Stimulated activated CD8-positive, alpha-beta memory T cell treated with anti-CD3 and anti-CD28 coated beads, Interleukin-15, amount 100 ng/mL, for 4 hours (primary cell): ENCODE data around the gene DGCR8.

Experiments
- DNase-seq, 2 donors: peaks; one replicate each; pipeline ENCODE4 v3.0.0-alpha.2; 2020; ENCODE audit warnings: low read depth in 2 of 2

Gene DGCR8

DNA sequence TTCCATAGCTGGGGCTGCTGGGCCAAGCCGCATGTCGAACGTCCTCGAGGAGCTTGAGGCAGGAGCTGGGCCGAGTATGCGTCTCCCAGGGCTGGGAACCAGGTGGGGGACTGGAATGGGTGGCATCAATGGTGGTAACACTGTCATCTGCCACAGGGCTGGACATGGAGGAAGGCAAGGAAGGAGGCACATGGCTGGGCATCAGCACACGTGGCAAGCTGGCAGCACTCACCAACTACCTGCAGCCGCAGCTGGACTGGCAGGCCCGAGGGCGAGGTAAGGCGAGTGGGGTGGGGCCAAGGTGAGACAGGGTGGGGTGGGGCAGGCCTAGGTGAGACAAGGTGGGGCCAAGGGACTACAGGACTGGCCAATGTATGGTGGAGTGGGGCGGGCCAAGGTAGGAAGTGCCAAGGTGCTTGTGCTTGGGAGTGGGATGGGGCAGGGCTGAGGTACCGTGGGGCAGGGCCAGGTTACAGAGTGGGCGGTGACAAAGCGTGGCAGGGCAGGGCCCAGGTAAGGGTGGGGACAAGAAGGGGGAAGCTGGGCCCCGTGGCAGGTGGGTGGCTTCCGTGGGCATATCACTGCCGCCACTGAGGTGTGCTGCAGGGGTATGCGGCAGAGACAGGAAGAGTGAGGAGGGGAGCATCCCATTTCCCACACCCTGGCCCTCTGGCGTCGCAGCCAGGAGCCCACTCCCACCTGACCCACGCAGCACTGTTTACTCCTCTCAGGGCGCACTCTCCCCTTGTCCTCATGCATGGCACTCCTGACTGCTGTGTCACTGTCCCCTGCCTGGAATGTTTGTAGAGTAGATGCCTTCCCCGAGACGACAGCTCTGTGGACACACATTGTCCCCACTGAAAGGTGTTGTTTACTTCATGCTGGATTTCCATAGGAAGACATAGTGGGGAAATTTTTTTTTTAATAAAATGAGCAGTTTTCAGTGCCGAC, 27.5 kb upstream of the DGCR8 start:
- no peak for DNase-seq

DNA sequence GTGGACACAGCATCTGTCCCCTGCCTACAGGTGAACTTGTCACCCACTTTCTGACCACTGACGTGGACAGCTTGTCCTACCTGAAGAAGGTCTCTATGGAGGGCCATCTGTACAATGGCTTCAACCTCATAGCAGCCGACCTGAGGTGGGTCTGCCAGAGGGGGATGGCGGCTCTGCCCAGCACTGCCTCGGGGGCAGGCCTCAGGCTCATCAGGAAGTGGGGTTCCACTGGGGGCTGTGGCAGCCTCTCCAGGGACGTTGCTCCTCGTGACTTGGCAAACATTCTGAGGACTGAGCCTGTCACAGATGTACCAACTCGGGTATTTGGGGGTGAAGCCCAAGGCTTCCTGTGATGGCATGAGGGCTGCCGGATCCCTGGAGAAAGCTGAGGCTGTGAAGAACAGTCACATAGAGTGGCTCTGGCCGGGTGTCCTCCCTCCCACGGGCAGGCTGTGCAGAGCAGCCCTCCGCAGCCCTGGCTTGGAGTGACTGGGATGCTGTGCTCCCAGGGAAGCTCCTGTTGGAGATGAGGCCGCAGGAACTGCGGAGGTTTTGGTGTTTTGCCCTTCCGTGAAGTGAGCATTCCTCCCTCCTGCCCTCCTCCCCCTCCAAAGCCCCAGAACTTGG, 26.5 kb upstream of the DGCR8 start:
- no peak for DNase-seq

DNA sequence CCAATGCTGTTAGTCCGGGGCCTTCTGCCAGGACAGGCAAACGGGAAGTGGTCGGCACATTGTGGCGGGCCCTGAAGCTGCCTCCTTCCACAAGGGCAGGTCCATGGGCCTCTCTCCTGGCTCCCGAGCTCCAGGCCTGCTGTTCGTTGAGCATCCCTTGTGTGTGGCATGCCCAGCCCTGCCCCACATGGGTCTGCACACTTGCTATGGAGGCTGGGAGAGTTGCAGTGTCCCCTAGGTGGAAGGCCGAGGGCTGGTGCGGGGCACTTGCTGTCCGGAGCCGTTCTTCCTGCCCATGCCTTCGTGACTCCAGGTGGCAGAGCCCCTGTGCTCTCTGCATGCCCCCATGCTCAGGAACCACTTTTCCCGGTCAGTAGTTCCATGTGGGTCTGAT, 26.0 kb upstream of the DGCR8 start:
- no peak for DNase-seq

DNA sequence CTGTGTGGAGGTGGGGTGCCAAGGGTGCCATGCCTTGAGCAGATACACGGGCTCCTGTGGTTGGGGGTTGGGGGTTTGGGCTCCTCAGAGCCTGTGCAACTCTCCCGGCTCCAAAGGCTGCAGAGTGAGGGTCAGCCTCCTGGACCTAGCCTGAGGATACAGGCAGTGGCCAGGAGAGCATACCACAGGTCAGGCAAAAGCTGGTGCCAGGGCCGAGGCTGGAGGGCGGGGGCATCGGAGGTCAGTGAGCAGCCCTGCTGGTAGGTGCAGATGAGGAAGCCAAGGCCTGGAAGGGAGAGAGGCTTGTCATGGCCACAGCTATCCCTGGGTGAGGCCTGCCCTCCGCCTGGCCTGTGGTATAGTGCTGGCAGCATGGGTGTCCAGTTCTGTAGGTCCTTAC, 25.6 kb upstream of the DGCR8 start:
- no peak for DNase-seq

DNA sequence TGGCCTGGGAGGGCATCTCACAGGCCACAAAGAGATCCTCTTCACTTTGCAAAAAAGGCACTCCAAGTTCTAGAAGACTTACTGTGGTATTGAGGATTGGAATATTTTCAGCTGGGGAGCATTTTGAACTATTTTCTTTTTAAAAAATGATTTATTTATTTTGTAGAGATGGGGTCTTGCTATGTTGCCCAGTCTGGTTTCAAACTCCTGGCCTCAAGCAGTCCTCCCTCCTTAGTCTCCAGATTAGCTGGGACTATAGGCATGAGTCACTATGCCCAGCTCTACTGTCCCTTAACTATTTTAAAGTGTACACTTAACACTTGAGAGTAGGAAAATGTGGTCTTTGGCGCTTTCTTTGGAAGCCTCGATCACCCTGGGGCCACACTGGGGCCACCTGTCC, 24.9 kb upstream of the DGCR8 start:
- no peak for DNase-seq

DNA sequence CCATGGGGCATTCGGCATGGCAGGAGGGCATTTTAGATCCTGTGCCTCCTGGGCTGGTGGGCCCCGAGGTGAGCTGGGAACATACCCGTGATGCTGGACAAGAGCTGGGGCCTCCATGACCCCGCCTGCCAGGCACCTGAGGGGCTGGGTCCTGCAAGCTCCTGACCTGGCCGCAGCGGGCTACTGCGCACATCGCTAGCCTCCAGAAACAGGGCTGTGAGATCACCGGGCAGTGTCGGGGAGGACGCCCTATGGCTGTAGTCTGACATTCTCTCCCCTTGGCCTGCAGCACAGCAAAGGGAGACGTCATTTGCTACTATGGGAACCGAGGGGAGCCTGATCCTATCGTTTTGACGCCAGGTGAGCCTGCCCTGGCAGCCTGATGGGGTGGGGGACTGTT, 24.4 kb upstream of the DGCR8 start:
- no peak for DNase-seq

DNA sequence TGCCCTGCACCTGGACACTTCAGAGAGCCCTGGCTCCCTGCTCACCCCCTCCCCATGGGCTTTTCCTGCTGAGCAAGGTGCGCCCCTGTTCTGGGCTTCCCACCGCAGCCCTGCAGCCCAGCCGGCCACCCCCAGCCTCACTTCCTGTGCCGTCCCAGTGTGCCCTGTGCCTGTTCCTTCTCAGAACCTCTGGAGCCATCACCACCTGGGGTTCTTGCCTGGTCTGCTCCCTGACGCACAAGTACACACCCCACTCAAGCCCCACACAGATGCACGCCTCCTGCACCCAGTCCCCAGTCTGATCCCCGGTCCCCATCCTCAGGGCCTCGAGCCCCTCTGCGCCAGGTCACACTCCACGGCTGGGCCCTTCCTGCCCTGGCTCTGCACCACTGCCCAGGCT, 23.9 kb upstream of the DGCR8 start:
- no peak for DNase-seq

DNA sequence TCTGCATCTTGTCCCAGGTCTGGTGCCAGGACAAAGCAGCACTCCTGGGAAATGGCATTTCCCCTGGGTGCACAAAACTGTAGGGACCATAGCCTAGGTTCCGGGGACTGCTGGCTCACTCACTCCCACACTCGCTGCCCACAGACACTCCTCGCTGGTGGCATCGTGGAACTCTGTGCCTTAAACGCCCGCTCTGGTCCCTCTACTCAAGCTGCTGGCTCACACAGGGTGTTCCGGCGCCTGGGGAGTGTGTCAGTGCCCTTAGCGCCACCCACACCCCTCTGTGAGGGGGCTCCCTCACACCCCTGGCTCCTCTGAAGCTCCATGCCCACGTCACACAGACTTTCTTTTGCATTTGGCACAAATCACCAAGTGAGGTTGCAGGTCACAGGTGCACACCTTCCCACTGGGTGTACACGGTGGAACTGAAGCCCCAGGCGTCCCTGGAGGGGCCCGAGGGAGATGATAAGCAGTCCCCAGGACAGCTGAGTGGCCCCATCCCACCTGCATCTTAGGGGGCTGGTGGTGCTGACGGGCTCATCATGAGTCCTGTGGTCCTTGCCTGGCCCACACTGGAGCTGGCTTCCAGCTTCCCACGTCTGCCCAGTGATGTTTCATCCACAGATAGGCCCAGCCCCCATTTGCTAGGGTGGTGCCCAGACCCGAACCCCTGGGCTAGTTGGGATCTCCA, 23.2 kb upstream of the DGCR8 start:
- DNase-seq: no peak

DNA sequence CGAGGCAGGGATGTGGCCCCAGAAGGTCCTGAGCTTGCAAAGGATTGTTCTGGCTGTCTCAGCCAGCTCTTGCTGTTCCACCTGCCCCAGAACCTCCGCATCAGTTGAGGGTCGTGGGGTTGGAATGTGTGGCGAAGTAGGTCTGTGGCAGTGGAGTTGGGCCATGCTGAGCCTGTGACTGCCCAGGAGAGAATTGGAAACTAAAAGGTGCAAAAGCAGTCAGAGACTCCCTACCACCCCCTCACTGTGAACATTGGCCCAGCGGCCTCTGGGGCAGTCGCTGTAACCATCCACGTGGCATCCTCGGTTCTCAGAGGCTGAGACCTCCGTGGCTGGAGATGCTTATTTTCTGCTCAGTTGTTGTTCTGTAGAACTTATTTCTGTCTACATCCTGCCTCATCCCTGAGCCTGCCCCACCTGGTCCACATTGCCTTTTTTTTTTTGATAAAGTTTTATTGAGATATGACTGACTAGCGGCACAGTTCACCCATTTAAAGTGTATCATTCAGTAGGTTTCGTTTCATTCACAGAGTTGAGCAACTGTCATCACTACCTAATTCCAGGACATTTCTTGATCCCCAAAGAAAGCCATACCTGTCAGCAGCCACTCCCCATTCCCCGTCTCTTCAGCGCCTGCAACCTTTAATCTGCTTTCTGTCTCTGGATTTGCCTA, 22.3 kb upstream of the DGCR8 start:
- DNase-seq: no peak

DNA sequence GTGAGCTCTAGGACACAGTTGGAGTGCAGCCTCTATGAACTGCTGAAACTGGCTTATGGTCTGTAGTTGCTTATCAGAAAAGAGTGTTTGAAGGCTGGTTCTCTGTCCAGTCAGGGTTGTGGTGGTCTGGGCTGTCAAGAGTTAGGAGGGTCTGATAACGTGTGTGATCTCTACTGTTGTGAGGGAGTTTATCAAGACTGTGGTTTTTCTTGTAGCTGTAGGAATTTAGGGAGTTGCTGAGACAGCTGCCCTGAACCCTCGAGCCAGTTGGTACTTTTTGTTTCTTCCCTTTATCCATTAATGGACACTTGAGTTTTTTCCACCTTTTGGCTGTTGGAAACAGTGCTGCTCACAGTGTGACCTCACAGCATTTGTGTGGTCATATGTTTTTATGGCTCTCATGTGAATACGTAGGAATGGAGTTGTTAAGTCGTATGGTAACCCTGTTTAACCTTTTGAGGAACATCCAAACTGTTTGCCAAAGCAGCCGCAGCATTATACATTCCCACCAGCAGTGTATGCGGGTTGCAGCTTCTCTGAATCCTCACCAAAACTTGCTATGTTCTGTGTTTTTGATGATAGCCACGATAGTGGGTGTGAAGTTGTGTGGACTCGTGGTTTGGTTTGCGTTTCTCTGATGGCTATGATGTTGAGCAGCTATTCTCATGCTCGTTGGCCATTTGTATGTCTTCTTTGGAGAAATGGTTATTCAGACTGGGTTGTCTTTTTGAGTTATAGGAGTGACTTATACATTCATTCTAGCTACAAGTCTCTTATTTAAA, 20.9 kb upstream of the DGCR8 start:
- DNase-seq: no peak

DNA sequence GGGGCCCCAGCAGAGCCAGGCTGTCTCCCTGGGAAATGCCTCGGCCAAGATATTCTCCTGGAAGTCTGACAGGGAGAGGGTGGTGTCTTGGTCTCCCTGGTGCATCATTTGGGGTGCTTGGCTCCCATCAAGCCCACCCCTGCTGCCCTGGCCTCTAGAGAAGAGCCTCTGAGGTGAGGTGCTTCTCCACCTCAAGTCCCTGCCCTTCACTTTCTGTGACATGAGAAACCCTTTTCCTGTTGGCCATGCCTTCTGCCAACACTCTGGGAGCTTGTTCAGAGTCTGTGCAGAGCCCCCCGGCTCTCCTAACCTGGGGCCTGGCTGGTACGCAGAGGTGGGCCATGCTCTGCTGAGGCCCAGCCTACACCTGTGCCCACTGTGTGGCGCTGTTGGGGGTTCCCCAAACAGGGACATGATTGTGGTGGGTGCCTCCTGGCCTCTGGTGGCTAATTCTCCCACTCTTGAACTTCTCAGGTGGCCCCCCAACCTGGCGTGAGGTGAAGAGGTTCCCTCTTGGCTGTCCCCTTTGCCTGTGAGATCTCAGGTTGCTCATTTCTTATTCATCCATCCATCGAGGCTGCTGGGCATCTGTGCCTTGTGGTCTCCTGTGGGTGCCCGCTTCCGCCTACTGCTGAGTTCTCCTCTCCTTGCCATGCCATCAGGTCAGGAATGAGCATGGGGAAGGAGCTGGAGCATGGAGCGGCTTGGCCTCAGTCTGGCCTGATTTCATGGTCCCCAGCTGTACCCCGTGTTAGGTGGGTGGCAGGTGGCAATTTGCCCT, 19.2 kb upstream of the DGCR8 start:
- no peak for DNase-seq

DNA sequence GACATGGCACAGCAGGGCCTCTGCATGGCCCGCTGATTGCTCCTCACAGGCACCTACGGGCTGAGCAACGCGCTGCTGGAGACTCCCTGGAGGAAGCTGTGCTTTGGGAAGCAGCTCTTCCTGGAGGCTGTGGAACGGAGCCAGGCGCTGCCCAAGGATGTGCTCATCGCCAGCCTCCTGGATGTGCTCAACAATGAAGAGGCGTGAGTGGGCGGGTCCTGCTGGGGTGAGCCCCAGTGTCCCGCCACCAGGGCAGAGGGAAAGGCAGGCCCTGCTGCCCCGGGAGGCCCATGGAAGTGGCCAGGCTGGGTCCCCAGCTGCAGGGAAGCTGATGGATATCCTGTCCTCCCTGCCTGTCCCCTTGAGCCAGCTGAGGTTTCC, 18.6 kb upstream of the DGCR8 start:
- DNase-seq: no peak

DNA sequence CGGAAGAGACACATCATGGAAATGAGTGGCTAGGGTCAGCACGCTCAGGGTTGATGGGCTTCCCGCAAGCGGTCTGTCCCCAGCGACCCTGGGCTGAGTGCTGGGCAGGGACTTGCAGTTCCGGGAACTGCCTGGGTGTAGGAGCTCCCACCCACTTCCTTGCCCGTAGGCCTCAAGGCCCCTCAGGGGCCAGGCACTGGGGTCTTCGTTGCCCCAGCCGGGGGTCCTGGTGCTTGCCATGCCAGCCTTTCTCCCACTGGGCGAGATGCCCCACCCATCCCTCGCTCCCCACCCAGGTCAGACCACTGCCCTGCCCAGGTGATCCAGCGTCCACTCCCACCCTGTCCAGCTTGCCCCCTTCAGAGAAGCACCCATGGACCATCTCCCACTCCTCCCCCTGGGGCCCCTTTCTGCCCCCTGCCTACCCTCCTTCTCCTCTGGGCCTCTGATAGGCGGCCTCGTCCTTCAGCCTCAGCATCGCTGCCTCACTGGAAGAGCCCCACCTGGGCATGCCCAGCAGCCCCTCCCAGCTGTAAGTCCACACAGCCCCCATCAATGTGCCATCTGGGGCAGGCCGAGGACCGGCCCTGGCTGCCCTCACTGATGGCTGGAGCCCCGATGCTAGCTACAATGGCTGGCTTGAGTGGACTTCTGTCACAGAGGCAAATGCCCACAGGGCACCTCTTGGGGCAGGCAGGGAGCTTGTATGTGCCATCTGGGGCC, 17.8 kb upstream of the DGCR8 start:
- no peak for DNase-seq

DNA sequence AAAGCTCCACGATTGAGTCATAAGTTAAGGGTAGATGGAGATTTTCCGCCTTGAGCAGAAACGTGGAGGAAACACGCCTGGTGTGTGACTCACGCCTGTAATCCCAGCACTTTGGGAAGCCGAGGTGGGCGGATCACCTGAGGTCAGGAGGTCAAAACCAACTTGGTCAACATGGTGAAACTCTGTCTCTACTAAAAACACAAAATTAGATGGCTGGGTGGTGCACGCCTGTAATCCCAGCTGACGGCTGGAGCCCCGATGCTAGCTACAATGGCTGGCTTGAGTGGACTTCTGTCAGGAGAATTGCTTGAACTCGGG, 17.3 kb upstream of the DGCR8 start:
- no peak for DNase-seq

DNA sequence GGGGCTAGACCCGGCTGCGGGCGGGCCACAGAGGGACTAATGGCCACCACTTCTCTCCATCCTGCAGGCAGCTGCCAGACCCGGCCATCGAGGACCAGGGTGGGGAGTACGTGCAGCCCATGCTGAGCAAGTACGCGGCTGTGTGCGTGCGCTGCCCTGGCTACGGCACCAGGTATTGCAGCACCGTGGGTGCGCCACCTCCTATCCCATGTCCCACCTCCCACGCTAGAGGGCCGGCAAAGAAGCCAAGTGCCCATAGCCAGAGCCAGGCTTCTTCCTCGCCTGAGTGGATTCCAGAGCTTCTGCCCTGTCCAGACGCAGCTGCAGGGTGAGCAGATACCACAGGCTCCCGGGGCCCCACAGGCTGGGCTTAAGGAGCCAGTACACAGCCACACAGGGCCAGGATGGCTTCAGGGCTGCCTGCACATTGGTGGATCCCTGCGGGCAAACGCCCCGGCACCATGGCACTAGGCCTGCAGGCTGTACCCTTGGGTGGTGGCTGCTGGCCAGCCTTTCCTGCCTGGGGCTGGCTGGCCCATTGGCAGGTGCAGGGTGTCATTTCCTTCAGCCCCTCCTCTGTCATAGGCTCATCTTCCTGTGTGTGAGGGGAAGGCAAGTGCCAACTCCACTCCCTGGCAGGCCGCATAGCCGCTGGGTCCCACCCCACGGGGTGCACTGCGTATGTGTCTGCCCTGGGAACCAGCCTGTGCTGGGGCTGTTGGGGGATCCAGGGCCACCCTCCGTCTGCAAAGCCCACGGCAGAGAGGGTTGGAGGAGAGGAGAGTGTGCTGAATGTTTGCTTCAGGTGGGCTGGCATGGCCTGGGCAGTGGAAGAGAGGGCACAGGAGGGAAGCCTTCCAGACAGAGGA, 16.5 kb upstream of the DGCR8 start:
- no peak for DNase-seq

DNA sequence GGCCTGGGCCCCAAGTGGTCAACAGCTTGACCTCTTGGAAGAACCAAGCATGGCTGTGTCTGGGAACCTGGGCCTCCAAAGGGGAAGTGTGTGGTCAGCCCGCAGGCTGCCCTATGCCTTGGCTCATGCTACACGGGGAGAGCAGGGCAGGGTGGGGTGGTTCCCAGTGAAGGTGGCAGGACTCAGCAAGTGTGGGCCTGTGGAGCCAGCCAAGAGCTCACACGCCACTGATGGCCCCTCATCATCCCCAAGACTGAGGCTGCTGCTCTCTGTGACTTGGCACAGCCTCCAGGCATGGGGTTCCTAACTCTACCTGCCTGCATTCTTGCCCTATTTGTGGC, 15.9 kb upstream of the DGCR8 start:
- no peak for DNase-seq

DNA sequence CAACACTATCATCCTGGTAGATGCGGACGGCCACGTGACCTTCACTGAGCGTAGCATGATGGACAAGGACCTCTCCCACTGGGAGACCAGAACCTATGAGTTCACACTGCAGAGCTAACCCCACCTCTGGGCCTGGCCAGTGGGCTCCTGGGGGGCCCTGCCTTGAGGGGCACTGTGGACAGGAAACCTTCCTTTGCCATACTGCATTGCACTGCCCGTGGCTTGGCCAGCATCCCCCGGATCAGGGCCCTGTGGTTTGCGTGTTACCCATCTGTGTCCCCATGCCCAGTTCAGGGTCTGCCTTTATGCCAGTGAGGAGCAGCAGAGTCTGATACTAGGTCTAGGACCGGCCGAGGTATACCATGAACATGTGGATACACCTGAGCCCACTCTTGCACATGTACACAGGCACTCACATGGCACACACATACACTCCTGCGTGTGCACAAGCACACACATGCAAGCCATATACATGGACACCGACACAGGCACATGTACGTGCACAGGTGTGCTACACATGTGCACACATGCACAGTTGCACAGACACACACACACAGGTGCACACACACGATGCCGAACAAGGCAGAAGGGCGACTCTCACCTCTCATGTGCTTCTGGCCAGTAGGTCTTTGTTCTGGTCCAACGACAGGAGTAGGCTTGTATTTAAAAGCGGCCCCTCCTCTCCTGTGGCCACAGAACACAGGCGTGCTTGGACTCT, 15.3 kb upstream of the DGCR8 start:
- DNase-seq: no peak

DNA sequence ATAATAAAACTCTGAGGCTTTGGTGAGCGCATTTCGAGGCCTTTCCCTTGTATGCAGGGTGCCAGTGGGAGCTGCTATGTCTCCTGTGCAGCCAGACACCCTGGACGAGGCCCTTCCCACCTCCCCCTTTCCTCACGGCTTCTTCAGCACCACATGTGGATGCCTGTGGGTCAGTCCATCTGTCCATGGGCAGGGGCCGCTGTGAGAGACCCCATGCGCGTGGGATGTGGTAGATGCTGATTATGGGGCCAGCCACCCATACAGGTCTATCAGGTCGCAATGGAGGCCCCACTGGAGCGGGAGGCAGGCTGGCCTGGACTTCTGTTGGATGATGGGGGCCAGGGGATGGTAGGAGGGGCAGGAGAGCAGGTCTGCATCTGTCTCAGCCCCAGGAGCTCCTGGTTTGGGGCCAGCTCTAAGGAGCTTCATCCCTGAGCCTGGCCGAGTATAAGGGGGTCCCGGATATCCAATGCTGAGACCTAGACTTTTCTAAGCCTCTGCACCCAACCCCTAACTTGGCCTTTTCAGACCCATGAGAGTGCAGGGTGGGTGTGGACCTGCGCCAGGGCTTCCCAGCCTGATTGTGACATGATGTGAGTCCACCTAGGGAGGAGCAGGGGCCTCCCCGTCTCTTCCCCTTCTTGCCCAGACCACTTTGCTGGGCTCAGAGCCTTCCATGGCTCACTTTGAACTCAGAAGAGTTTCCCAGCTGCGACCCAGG, 14.0 kb upstream of the DGCR8 start:
- no peak for DNase-seq
